ENCODE results near the gene ADGRG3. TPM values are rescaled to one million over a fixed set of nuclear protein-coding genes. Genes with fewer than 3 reads are reported as not detected.

Gene ADGRG3
- total and polyA plus RNA-seq, 9 of the 15 experiments (the other 6 are each of a cell fraction or from before 2014, with no cell fraction given), result 0.09 to 0.52 (median 0.14) TPM; not detected in 3

GRCh38 chr16:57646388-57647039 is 21.6 kb upstream of the ADGRG3 start:
- Histone ChIP-seq H3K9me1 (ENCODE audit: control insufficient read depth, insufficient read depth, low read length) (no peaks in the 10 kb centered on the region), H3K27ac (ENCODE audit: extremely low read depth, low read depth, low read length) (no peak overlapping the region), H3K4me1 (replicated peaks in 1 of 2; ENCODE audit: control insufficient read depth in 2 of 2, insufficient read depth in 2 of 2, low read length in 2 of 2) (peaks cover 0 to 6% of the 10 kb centered on the region in 2 experiments; a peak in 2 of 5 replicates), H2AFZ (ENCODE audit: low read depth, low read length) (no peak overlapping the region), H4K20me1 (replicated peaks; ENCODE audit: control insufficient read depth, insufficient read depth, low read length) (peaks cover 7% of the 10 kb centered on the region; the same call in 1 of the 2 replicates), H3K27me3 (ENCODE audit: control insufficient read depth in 2 of 2, insufficient read depth in 2 of 2, low read length in 2 of 2) (peaks cover 0 to 5% of the 10 kb centered on the region in 2 experiments; a peak in 2 of 5 replicates), H3K4me2 (ENCODE audit: insufficient read depth, low read length) (no peak overlapping the region), H3K9ac (ENCODE audit: insufficient read depth in 1 of 2, low read depth in 2 of 2, low read length in 2 of 2) (no peak overlapping the region), H3K79me2 (ENCODE audit: control insufficient read depth, insufficient read depth, low read length) (no peaks in the 10 kb centered on the region), H3K4me3 (no peak overlapping the region), H3K9me3 (replicated peaks; ENCODE audit: control insufficient read depth, insufficient read depth, low read depth, low read length) (peaks cover 3% of the 10 kb centered on the region), H3K36me3 (ENCODE audit: control insufficient read depth, insufficient read depth, low read length) (no peaks in the 10 kb centered on the region)
- FAIRE-seq (no peak), ATAC-seq (no peak), DNase-seq (ENCODE audit: extremely low read depth in 1 of 4, low spot score in 3 of 4) (no peak)
- ChIA-PET POLR2A (interaction anchor here (0.9 to 1.3 kb wide), 3 partner anchors 17 to 35 kb away, joined by 4 read pairs; no protein-coding TSS in a partner anchor), CTCF (ENCODE audit: low intra/inter-chr PET ratio) (interaction anchor here (1.2 to 3.6 kb wide), 3 partner anchors 54 to 70 kb away, joined by 8 to 65 read pairs (median 44); no protein-coding TSS in a partner anchor)
- TF ChIP-seq HES1 (IDR thresholded peaks at IDR 0.05; ENCODE audit: low read depth) (no peak), RBM25 (IDR thresholded peaks at IDR 0.05; ENCODE audit: low read depth, low read length, severe bottlenecking) (peak; percentile 33)
- in situ Hi-C loops (cut with MboI) (loop anchor here (5.0 kb wide), 1 partner anchor 59 kb away; no protein-coding TSS in a partner anchor), intact Hi-C loops (cut with micrococcal nuclease) (loop anchor here (5.0 to 10.0 kb wide), 3 partner anchors 91 to 348 kb away; partner anchors contain the start of gene KATNB1)
- 31% methylated on average over 12 of the region's 14 CpGs for WGBS (ENCODE audit: insufficient coverage, low coverage, missing lambda C conversion rate)
- BruUV-seq (replicated peaks), result no TSS peak
